GM12865 (cell line): ENCODE measurements around the gene SLC24A4.

Experiments used
- DNase-seq: peaks from one replicate; pipeline ENCODE4 v3.0.0; 2010; ENCODE audit warnings: low read depth
- H3K4me3 ChIP-seq: 2 replicates; pipeline ENCODE4 v1.5.1; 2011; ENCODE audit warnings: mild to moderate bottlenecking, low read depth, low read length, control low read depth
- TF ChIP-seq, protein P1 (sequence below): IDR thresholded peaks from 2 replicates; pipeline ENCODE4 v1.5.1; 2011; ENCODE audit warnings: low read length, control low read depth, low read depth, inconsistent platforms; ENCODE audit not compliant: insufficient read depth; ENCODE audit errors: missing control alignments

SLC24A4 gene

DNA sequence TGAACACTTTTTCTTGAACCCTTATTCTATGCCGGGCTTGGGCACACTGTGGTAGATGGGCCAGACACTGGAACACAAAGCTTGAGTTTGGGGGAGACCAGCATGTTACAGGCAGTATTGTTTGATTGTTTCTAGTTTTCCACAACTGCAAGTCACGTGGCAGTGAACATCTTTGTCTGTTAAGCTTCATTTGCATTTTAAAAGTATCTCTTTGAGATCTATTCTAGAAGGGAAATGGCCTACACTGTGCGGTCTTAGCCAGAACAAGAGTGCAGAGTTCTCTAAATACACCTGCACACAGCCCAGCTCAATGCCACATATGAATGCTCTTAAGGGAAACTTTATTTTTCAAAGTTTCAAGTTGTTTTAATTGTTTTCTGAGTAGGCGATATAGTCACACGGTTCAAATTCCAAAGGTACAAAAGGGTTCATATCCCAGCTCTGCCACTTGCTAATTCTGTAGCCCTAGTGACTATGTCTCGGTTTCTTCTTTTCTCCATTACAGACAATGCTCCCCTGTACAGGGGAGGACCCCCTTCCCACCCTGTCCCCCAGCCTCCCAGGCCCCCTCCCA lies 215.5 kb downstream of the SLC24A4 start:
- TF ChIP-seq, protein P1, sequence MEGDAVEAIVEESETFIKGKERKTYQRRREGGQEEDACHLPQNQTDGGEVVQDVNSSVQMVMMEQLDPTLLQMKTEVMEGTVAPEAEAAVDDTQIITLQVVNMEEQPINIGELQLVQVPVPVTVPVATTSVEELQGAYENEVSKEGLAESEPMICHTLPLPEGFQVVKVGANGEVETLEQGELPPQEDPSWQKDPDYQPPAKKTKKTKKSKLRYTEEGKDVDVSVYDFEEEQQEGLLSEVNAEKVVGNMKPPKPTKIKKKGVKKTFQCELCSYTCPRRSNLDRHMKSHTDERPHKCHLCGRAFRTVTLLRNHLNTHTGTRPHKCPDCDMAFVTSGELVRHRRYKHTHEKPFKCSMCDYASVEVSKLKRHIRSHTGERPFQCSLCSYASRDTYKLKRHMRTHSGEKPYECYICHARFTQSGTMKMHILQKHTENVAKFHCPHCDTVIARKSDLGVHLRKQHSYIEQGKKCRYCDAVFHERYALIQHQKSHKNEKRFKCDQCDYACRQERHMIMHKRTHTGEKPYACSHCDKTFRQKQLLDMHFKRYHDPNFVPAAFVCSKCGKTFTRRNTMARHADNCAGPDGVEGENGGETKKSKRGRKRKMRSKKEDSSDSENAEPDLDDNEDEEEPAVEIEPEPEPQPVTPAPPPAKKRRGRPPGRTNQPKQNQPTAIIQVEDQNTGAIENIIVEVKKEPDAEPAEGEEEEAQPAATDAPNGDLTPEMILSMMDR, result no peak
- peak; percentile 67 for DNase-seq
- no peak overlapping the region for H3K4me3 ChIP-seq

DNA sequence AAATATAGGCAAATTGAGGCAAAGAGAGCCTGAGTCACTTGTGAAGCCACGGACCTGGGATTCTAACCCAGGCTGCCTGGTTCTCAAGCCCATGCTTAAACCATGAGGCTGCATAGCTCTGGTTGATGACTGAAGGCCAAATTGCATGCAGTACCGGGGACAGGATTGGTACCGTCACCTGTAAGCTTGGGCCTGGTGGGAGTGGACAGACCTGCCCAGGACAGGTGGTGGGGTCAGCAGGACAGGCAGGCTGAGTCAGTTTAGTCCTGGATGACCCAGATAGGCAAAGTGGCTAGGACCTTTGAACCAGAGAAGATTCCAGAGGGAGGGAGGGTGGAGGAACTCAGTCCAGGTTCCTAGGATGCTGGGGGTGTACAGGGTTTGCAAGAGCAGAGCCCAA lies 216.5 kb downstream of the SLC24A4 start:
- no peak for DNase-seq
- H3K4me3 ChIP-seq, result no peak overlapping the region
- TF ChIP-seq, protein P1, result no peak

DNA sequence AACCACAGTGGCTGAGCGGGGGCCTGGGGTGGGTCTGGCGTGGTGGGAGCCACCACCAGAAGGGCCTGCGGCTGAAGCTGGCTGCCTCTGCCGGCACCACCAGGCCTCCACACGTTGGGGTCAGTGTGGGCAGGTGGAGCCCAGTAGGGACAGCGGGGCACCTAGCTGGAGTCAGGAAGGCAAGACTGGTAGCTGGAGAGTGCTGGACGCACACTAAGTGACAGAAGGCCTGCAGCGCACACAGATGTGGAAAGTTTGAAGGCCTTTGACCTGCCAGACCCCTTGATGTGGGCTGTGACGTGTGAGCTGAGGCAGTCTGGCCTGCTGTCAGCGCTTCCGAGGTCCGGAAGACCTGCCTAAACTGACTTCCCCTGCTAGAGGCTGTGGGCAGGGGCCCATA lies 216.9 kb downstream of the SLC24A4 start:
- no peak for DNase-seq
- TF ChIP-seq, protein P1, result no peak
- H3K4me3 ChIP-seq, result no peak overlapping the region

DNA sequence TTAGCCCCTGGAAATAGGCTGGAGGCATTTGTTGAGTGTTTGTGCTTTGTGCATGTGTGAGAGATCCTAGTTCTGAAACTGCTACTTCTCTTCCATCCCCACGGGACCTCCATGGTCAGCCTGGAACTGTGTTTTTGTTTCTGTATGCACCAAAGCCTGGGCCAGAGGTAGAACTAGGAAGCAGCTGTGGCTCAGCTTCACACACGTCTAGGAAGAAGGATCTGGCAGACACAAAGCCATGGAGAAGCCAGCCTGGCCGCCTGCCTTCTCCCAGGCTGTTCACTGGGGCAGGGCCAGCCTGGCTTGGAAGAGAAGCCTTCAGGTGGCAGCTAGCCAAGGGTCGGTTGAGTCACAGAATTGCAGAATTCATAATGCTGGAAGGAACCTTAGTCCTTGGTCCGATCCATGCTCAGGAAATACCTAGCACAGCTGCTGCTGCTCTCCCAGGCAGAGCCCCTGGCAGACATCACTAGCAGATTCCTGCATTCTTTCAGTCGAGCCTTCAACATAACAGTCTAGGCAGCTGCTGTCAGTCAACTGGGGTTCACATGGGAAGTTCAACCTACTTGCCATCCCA lies 217.6 kb downstream of the SLC24A4 start:
- no peak overlapping the region for H3K4me3 ChIP-seq

DNA sequence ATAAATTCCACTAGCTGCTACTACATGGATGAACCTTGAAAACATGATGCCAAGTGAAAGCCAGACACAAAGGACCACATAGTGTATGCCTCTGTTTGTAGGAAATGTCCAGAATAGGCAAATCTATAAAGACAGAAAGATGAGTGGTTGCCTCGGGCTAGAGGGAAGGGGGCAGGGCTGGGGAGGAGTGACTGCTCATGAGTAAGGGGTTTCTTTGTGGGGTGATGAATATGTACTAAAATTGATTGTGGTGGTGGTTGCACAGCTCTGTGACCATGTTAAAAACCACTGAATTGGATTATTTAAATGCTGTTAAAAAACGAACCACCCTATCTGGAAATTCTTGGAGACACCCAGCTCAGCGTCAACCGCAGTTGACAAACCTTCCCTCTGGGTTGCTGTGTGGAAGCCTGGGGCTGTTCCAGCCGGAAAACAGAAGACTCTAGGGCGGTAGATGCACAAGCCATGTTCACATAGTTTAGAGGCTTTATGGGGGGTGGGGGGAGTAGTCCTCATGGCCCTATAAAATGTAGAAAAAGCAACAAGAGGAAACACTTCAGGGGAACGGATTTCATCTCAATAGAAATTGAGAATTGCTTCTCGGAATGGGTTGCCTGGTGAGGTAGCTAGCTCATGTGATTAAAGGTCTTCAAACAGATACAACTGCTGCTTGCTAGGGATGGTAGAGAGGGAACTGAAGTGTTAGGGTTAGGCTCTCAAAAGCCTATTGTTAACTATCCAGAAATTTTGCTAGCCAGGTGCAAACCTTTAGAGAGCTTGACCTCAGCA lies 220.0 kb downstream of the SLC24A4 start:
- TF ChIP-seq, protein P1, result no peak
- DNase-seq, result no peak
- H3K4me3 ChIP-seq, result no peak overlapping the region

More for the DNA sequence above, 217.6 kb downstream of the SLC24A4 start:
- TF ChIP-seq, protein P1, result no peak
- peak; percentile 32 for DNase-seq

DNA sequence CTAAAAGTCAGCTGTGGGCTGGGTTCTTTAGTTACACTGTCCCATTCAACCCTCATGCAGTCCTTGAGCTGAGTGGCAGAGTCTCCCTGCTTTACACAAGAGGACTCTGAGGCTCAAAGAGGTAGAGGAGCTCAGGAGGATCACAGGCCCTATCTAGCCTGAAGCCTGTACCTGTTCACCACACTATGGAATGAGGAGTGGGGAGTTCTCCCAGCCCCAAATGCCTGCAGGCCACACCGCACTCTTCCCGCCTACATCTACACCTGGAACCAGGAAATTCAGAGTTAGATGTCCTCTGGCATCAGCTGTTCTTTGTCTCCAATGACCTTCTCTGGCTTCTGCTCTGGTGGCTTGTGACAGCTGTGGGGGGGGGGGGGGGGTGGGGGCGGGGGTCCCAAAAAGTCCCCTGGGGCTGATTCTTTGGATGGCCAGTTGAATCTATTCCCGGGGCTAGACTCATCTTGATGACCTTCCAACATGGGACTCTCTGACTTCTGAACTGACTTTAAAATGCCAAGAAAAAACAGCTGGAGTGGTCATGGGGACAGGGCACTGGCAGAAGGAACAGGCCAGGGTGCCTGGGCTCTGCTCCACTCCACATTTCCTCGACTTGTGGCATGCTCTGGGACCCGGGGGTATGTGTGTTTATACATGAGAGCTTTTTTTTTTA lies 221.2 kb downstream of the SLC24A4 start:
- no peak for DNase-seq
- TF ChIP-seq, protein P1, result no peak

More for the DNA sequence above, 221.2 kb downstream of the SLC24A4 start:
- H3K4me3 ChIP-seq, result no peak overlapping the region
